HepG2 (cell line): Measurements from ENCODE around the gene NIPSNAP3A.

Experiments used
- BRCA1 ChIP-seq: sonication (generic); formaldehyde crosslinking; IDR thresholded peaks from 2 replicates; pipeline ENCODE4 v1.4.0; 2020; ENCODE audit warnings: missing genetic modification reagents
- EZH2 ChIP-seq: conservative IDR thresholded peaks from 2 replicates; pipeline ENCODE4 v1.6.1; 2012; ENCODE audit warnings: mild to moderate bottlenecking, low read depth, low read length, moderate library complexity
- FOXA1 ChIP-seq, 2 experiments: fragments of 450-650 bp in 1 of 2; sonication (generic) in 1 of 2; formaldehyde crosslinking in 1 of 2; IDR thresholded peaks; 2 replicates each; pipeline versions ENCODE4 v1.4.0 to v1.6.1; 2016 to 2020; ENCODE audit warnings: missing genetic modification reagents in 1 of 2
- NR1H2 ChIP-seq: sonication (generic); formaldehyde crosslinking; IDR thresholded peaks from 2 replicates; pipeline ENCODE4 v1.8.1; 2022; ENCODE audit warnings: low read depth, missing genetic modification reagents, borderline replicate concordance
- POLR2AphosphoS5 ChIP-seq: IDR thresholded peaks from 2 replicates; pipeline ENCODE4 v1.6.1; 2012; ENCODE audit warnings: low read depth, low read length
- ZBTB10 ChIP-seq: sonication (generic); formaldehyde crosslinking; IDR thresholded peaks from 2 replicates; pipeline ENCODE4 v1.4.0; 2020; ENCODE audit warnings: missing genetic modification reagents, borderline replicate concordance
- ZNF3 ChIP-seq: IDR thresholded peaks from 2 replicates; pipeline ENCODE4 v1.7.0; 2017; ENCODE audit warnings: inconsistent platforms
- ZNF672 ChIP-seq: sonication (generic); formaldehyde crosslinking; IDR thresholded peaks from 2 replicates; pipeline ENCODE4 v1.8.1; 2022; ENCODE audit warnings: missing genetic modification reagents
- ZNF691 ChIP-seq: sonication (generic); formaldehyde crosslinking; IDR thresholded peaks from 2 replicates; pipeline ENCODE4 v1.4.0; 2020; ENCODE audit warnings: missing genetic modification reagents, low read depth, mild to moderate bottlenecking, borderline replicate concordance
- TF ChIP-seq, protein P1 (sequence below): sonication (generic); formaldehyde crosslinking; IDR thresholded peaks from 2 replicates; pipeline ENCODE4 v1.9.0; 2021; ENCODE audit warnings: missing genetic modification reagents, mild to moderate bottlenecking, borderline replicate concordance

DNA sequence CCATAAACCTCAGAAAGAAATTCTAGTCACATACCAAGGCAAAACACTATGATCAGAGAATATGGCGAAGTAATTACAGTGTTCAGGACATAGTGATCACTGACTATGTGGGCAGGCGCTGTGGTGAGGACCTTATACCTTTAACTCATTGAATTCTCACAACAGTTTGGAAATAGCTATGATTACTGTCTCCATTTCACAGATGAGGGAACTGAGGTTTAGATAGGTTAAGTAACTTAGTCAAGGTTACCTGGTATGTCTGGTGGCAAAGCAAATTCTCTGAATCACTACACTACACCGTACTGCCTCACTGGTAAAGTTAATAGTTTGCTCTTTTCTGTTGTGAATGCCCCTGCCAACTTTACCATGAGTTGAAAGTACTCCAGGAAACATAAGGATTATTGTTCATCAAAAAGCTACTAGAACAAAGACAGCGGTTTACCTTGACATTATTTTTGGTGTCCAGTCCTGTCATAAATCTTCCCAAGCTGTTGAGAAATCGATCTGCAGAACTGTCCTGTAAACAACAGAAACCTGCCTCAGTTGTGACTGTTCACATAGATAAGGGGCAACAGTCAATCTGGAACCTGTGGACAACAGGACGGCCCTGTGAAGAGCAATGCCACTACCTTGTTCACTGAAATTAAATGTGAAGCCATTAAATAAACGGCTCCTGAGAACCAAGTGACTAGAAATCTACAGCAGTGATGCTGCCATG lies 52.7 kb downstream of the NIPSNAP3A start:
- TF ChIP-seq POLR2AphosphoS5 (no peak), BRCA1 (CRISPR knock-in tag) (no peak), ZNF3 (CRISPR knock-in tag) (no peak), NR1H2 (CRISPR knock-in tag) (no peak), ZBTB10 (CRISPR knock-in tag) (no peak), EZH2 (no peak), ZNF691 (CRISPR knock-in tag) (no peak), FOXA1 (IDR thresholded peaks at IDR 0.05) (no peak), FOXA1 (CRISPR knock-in tag; IDR thresholded peaks at IDR 0.05) (no peak), ZNF672 (CRISPR knock-in tag) (no peak)
- TF ChIP-seq, protein P1, sequence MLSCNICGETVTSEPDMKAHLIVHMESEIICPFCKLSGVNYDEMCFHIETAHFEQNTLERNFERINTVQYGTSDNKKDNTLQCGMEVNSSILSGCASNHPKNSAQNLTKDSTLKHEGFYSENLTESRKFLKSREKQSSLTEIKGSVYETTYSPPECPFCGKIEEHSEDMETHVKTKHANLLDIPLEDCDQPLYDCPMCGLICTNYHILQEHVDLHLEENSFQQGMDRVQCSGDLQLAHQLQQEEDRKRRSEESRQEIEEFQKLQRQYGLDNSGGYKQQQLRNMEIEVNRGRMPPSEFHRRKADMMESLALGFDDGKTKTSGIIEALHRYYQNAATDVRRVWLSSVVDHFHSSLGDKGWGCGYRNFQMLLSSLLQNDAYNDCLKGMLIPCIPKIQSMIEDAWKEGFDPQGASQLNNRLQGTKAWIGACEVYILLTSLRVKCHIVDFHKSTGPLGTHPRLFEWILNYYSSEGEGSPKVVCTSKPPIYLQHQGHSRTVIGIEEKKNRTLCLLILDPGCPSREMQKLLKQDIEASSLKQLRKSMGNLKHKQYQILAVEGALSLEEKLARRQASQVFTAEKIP (CRISPR knock-in tag), result no peak
